H1 (cell line): ENCODE results near the gene L3HYPDH. TPM values are rescaled to one million over a fixed set of nuclear protein-coding genes. Genes with fewer than 3 reads are reported as not detected.

Experiments used
- polyA plus RNA-seq, 7 experiments: library from polyadenylated mRNA; depleted of rRNA in 3 of 7; stranded (reverse) in 5 of 7; unstranded in 2 of 7; fragments of >200 nt in 5 of 7; fragments of 200-250 nt in 2 of 7; gene quantifications; 1 replicate in 5 of 7; 2 replicates in 1 of 7; 4 replicates in 1 of 7; pipeline versions ENCODE4 v1.2.1 to v1.2.3, GENCODE V29; 2011 to 2013; ENCODE audit warnings: missing spikeins in 2 of 7, mixed read lengths in 2 of 7
- total RNA-seq: library from RNA; stranded (reverse); fragmentation: NEBNext Ultra II Directional; extraction: Animal tissue kit (Norgen Biotek cat#: 25700); gene quantifications from 2 replicates; pipeline ENCODE4 v1.2.1, GENCODE V29; 2021

The L3HYPDH gene
- total and polyA plus RNA-seq, 2 of the 8 experiments (the other 6 are each of a cell fraction or from before 2014, with no cell fraction given) = 11.2 to 15.8 TPM

Other genes with a start within 250 kb of the L3HYPDH start
- gene GPR135, start 19.0 kb downstream of the L3HYPDH start, total RNA-seq = 0.73 and 1.1 TPM in 2 replicates
- gene GPR135, start 19.0 kb downstream of the L3HYPDH start, polyA plus RNA-seq (2011; rRNA removed) = 0.48 and 0.66 TPM in 2 replicates
- 31.3 and 34.9 TPM in 2 replicates for gene JKAMP, start 109 bp upstream of the L3HYPDH start, total RNA-seq
- gene JKAMP, start 109 bp upstream of the L3HYPDH start, polyA plus RNA-seq (2011; rRNA removed) = 99.5 and 182 TPM in 2 replicates
- 0.19 TPM in 1 of 2 replicates, not detected in the other for gene CCDC175, start 92.4 kb upstream of the L3HYPDH start, total RNA-seq
- gene CCDC175, start 92.4 kb upstream of the L3HYPDH start, polyA plus RNA-seq (2011; rRNA removed) = not detected in 2 replicates